Mesendoderm (in vitro differentiated cells): ENCODE measurements around the gene ZNF598. TPM values are rescaled to one million over a fixed set of nuclear protein-coding genes. Genes with fewer than 3 reads are reported as not detected.

ENCODE experiments used
- DNase-seq: peaks from one replicate; pipeline ENCODE4 v3.0.0; 2013
- H2AK5ac ChIP-seq: 2 replicates; pipeline ENCODE4 v1.6.1; 2013; ENCODE audit warnings: low read length, inconsistent platforms
- H2BK120ac ChIP-seq: 2 replicates; pipeline ENCODE4 v1.6.1; 2013; ENCODE audit warnings: low read depth, mild to moderate bottlenecking, low read length, moderate library complexity, mixed read lengths
- H2BK15ac ChIP-seq: replicated peaks from 2 replicates; pipeline ENCODE4 v1.6.1; 2013; ENCODE audit warnings: low read depth, mild to moderate bottlenecking, moderate library complexity
- H2BK5ac ChIP-seq: 2 replicates; pipeline ENCODE4 v1.6.1; 2013; ENCODE audit warnings: low read length, inconsistent platforms
- H3K18ac ChIP-seq: 2 replicates; pipeline ENCODE4 v1.6.1; 2013; ENCODE audit warnings: mild to moderate bottlenecking, low read length, mixed read lengths
- H3K23ac ChIP-seq: one replicate; pipeline ENCODE4 v1.6.1; 2013; ENCODE audit warnings: low read length
- H3K27ac ChIP-seq: 2 replicates; pipeline ENCODE4 v1.5.1; 2013; ENCODE audit warnings: low read depth, mild to moderate bottlenecking, inconsistent platforms, low read length, moderate library complexity
- H3K27me3 ChIP-seq: 2 replicates; pipeline ENCODE4 v1.6.1; 2013; ENCODE audit warnings: low read length, control low read depth, mild to moderate bottlenecking, inconsistent platforms; ENCODE audit not compliant: insufficient read depth, poor library complexity
- H3K36me3 ChIP-seq: 2 replicates; pipeline ENCODE4 v1.6.1; 2013; ENCODE audit warnings: low read length, inconsistent platforms; ENCODE audit not compliant: control insufficient read depth, insufficient read depth
- H3K4ac ChIP-seq: one replicate; pipeline ENCODE4 v1.6.1; 2013; ENCODE audit warnings: low read depth, mild to moderate bottlenecking, low read length, moderate library complexity
- H3K4me1 ChIP-seq: 2 replicates; pipeline ENCODE4 v1.6.1; 2013; ENCODE audit warnings: low read depth, low read length, inconsistent platforms; ENCODE audit not compliant: control insufficient read depth
- H3K4me2 ChIP-seq: 2 replicates; pipeline ENCODE4 v1.6.1; 2013; ENCODE audit warnings: low read length
- H3K4me3 ChIP-seq: 2 replicates; pipeline ENCODE4 v1.5.1; 2013; ENCODE audit warnings: mild to moderate bottlenecking, low read length
- H3K56ac ChIP-seq: one replicate; pipeline ENCODE4 v1.6.1; 2013; ENCODE audit warnings: low read length
- H3K79me1 ChIP-seq: 2 replicates; pipeline ENCODE4 v1.6.1; 2013; ENCODE audit warnings: low read length, inconsistent platforms
- H3K79me2 ChIP-seq: 2 replicates; pipeline ENCODE4 v1.6.1; 2013; ENCODE audit warnings: mild to moderate bottlenecking, low read length; ENCODE audit not compliant: control insufficient read depth, insufficient read depth
- H3K9ac ChIP-seq: 2 replicates; pipeline ENCODE4 v1.6.1; 2013; ENCODE audit warnings: low read length, inconsistent platforms
- H4K5ac ChIP-seq: one replicate; pipeline ENCODE4 v1.6.1; 2013; ENCODE audit warnings: low read length
- H4K8ac ChIP-seq: one replicate; pipeline ENCODE4 v1.6.1; 2013; ENCODE audit warnings: low read depth, mild to moderate bottlenecking, control low read depth, low read length, moderate library complexity
- WGBS: extraction: QIAGEN DNeasy Blood & Tissue Kit; methylation state at CpG from one replicate; pipeline ENCODE4 v1.1.7; 2013; ENCODE audit warnings: low lambda C conversion rate, missing lambda C conversion rate; ENCODE audit not compliant: insufficient coverage; ENCODE audit errors: extremely low coverage; 5-methylcytosine and 5-hydroxymethylcytosine counted together
- small RNA-seq: library from polyadenylated mRNA; stranded (forward); fragments of <200 nt; extraction: miRNeasy Mini kit (QIAGEN cat#:217004); gene quantifications from one replicate; pipeline ENCODE3, GENCODE V24; 2013; ENCODE audit not compliant: insufficient read depth

The ZNF598 gene

GRCh38 chr16:1949507-1949906 is 60.1 kb downstream of the ZNF598 start:
- Histone ChIP-seq H4K5ac (no peak overlapping the region), H2BK5ac (no peak overlapping the region), H2BK120ac (no peak overlapping the region), H3K36me3 (no peaks in the 10 kb centered on the region), H2BK15ac (no peak overlapping the region), H3K4me2 (no peak overlapping the region), H3K56ac (no peak overlapping the region), H4K8ac (no peak overlapping the region), H3K4me3 (no peak overlapping the region), H3K27me3 (no peaks in the 10 kb centered on the region), H3K27ac (no peak overlapping the region), H3K18ac (no peak overlapping the region), H3K9ac (no peak overlapping the region), H2AK5ac (no peak overlapping the region), H3K4me1 (no peaks in the 10 kb centered on the region), H3K79me1 (no peaks in the 10 kb centered on the region), H3K79me2 (no peaks in the 10 kb centered on the region), H3K4ac (no peak overlapping the region), H3K23ac (no peak overlapping the region)
- DNase-seq, result no peak
- no CpG with 5 or more reads among the region's 11 CpGs for WGBS

Small RNA genes within 50 kb of the gene (small RNA-seq; reads per million reads assigned to genes)
- gene AC005363.2 (0.90 reads per million), gene RN7SL219P (not detected), gene SNORA10 (not detected), gene SNORA64 (not detected)
